Upper lobe of left lung (tissue), 4 donors: ENCODE data around the gene C3orf70.

Experiments used
- CTCF ChIP-seq, 6 experiments: fragments of 450-650 bp in 4 of 6; fragments of 200-600 bp in 2 of 6; sonication (generic) in 2 of 6; IDR thresholded peaks; one replicate each; pipeline ENCODE4 v1.5.1; 2016 to 2019; ENCODE audit warnings: antibody characterized with exemption in 6 of 6
- POLR2A ChIP-seq, 4 donors: fragments of 450-650 bp; IDR thresholded peaks; one replicate each; pipeline ENCODE4 v1.5.1; 2016 to 2017; ENCODE audit warnings: antibody characterized with exemption in 4 of 4, mild to moderate bottlenecking in 2 of 4

DNA sequence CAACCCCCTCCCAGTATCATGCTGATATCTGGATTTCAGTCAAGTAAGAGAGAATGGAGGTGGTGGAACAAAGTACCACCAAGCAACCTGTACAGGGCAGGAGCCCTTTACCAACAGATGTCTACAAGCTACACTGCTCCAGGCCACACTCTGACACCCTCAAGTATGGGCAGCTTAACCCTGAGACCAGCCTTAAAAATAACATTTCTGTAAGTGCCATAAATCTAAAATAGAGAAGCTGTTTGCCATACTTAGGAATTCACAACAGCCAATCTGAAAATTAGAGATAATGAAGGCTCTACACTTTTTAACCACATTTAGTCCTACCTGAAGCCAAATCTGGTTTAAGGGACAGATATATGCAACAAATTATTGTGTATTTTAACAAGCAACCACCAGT is 59.7 kb downstream of the C3orf70 start:
- TF ChIP-seq CTCF (IDR thresholded peaks at IDR 0.05) (no peak), POLR2A (IDR thresholded peaks at IDR 0.05) (no peak)
